GM19328 (cell line): ENCODE measurements around the gene RASGRF2.
"Not testable (repeated sequence)": the region's sequence is repeated elsewhere in the genome, so short reads cannot be mapped to it uniquely, and the experiment has no call there.

Experiments
- ATAC-seq: cut with Tn5 transposase; IDR thresholded peaks from one replicate; pipeline ENCODE4 v1.9.1; 2021; ENCODE audit warnings: mild to moderate bottlenecking, moderate library complexity; ENCODE audit not compliant: unreplicated experiment

Gene RASGRF2

DNA sequence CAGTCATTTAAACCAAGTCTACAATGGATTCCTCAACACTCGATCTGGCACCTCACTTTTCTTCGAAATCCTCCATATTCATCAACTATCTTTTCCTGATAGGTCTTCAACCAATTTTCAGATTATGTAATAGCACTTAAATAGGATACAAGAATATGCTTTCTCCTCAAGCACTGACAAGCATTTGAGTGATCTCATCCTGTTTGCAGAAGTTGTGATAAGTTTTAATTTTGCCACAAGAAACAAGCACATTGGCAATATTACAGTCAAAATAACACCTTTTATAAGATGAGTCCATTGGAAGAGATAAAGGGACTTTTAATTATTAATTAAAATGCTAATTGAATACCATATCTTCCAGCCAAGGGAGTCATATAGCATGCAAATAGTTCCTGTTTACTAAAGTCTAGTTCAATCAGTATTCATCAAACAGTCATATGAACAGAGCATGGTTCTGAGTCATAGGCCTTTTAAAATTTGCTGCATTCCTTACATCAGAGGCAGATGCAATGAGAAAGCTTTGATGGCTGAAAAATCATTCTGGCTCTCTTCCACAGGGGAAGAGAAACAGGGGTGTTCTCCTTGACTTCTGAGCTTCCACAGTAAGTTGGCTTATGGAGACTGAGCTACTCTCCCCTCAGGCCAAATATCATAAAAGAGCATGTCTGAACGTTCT is 308.5 kb downstream of the RASGRF2 start:
- ATAC-seq: no peak

DNA sequence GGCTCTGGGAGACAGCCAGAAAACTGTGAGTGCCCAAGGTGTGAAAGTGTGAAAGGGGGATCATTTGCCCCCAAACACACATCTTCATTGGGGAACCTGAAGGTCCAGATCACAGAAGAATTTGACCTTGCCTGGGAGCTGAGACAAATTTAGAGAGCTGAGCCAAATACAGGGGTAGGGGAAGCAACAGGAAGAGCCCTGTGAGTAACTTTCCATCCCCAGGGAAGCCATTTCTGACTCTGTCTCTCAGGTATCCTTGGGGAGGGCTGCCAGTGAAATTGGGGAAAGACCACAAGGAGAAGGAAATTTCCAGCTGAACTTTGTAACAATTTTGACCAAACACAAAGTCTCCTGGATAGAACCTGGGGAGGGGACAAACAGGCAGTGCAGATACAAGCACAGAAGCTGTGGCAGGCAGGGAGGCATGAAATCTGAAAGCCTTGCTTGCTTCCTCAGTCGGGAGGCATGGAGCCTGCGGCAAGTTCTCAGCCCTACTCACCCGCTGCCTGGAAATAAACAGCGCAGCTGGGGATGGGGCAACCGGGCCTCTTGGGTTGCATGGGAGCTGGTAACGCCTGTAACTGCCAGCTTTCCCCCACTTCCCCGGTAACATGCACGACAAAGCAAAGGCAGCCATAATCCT is 309.7 kb downstream of the RASGRF2 start:
- ATAC-seq: no peak

DNA sequence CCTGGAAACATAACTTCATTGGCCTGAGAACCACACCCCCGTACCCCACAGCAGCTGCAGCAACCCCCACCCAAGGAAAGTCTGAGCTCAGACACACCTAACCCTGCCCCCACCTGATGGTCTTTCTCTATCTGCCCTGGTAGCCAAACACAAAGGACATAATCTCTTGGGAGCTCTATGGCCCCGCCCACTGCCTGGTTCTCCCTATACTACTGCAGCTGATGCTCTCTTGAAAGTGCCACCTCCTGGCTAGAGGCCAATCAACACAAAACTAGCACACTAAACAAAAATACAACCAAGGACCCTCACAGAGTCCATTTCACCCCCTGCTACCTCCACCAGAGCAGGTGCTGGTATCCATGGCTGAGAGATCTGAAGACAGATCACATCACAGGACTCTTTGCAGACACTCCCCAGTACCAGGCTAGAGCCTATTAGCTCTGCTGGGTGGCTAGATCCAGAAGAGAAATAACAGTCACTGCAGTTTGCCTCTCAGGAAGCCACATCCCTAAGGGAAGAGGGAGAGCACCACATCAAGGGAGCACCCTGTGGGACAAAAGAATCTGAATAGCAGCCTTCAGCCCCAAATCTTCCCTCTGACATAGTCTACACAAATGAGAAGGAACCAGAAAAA is 310.3 kb downstream of the RASGRF2 start:
- not testable (repeated sequence) for ATAC-seq
